GM15510 (cell line): ENCODE results near the gene HTT.

Experiments
- POLR2A ChIP-seq: IDR thresholded peaks from 3 replicates; pipeline ENCODE4 v1.6.1; 2011; ENCODE audit warnings: borderline replicate concordance; ENCODE audit not compliant: insufficient read length; ENCODE audit errors: extremely low read depth

Gene HTT

GRCh38 chr4:3070709-3071500 is 3.6 kb upstream of the HTT start:
- no peak for TF ChIP-seq POLR2A

- no peak for TF ChIP-seq POLR2A
Measured at GRCh38 chr4:3071811-3072210, 2.7 kb upstream of the HTT start.

DNA sequence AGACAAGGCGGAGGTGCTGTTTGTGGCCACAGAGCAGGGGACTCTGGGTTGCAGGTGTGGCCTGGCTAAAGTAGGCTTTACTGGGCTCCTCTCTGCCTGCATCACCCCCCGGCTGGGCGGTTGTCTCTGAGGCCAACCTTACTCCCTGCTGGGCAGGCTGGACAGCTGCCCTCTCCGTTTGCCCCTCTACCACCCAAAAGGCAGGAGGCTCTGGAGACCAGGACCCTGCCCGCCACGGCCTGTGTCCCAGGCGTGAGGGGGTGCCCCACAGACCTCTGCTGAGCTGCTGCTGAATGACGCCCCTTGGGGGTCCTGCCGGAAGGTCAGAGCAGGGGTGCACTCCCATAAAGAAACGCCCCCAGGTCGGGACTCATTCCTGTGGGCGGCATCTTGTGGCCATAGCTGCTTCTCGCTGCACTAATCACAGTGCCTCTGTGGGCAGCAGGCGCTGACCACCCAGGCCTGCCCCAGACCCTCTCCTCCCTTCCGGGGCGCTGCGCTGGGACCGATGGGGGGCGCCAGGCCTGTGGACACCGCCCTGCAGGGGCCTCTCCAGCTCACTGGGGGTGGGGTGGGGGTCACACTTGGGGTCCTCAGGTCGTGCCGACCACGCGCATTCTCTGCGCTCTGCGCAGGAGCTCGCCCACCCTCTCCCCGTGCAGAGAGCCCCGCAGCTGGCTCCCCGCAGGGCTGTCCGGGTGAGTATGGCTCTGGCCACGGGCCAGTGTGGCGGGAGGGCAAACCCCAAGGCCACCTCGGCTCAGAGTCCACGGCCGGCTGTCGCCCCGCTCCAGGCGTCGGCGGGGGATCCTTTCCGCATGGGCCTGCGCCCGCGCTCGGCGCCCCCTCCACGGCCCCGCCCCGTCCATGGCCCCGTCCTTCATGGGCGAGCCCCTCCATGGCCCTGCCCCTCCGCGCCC is 1.1 kb upstream of the HTT start:
- TF ChIP-seq POLR2A = peak; percentile 73

GRCh38 chr4:3074846-3075651 is 568 bp downstream of the HTT start:
- peak; percentile 57 for TF ChIP-seq POLR2A

DNA sequence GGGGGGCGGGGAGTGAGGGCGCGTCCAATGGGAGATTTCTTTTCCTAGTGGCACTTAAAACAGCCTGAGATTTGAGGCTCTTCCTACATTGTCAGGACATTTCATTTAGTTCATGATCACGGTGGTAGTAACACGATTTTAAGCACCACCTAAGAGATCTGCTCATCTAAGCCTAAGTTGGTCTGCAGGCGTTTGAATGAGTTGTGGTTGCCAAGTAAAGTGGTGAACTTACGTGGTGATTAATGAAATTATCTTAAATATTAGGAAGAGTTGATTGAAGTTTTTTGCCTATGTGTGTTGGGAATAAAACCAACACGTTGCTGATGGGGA is 1.1 kb downstream of the HTT start:
- no peak for TF ChIP-seq POLR2A

DNA sequence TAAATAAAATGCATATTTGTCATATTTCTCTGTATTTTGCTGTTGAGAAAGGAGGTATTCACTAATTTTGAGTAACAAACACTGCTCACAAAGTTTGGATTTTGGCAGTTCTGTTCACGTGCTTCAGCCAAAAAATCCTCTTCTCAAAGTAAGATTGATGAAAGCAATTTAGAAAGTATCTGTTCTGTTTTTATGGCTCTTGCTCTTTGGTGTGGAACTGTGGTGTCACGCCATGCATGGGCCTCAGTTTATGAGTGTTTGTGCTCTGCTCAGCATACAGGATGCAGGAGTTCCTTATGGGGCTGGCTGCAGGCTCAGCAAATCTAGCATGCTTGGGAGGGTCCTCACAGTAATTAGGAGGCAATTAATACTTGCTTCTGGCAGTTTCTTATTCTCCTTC is 3.3 kb downstream of the HTT start:
- peak; percentile 21 for TF ChIP-seq POLR2A

- peak; percentile 19 for TF ChIP-seq POLR2A
Measured at GRCh38 chr4:3079694-3080123, 5.2 kb downstream of the HTT start.

GRCh38 chr4:3082925-3083515 is 8.5 kb downstream of the HTT start:
- no peak for TF ChIP-seq POLR2A

DNA sequence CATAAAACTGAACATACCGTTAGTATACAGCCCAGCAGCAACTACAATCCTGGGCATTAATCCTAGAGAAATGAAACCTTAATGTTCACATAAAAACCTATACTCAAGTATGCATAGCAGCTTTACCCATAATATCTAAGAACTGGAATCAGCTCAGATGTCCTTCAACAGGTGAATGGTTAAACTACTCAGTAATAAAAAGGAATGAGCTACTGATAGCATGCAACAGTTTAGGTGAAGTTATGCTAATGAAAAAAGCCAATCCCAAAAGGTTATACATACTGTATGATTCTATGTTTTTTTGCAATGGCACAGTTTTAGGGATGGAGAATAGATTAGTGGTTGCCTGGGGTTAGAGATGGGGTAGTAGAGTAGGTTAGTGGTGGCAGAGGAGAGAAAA is 9.3 kb downstream of the HTT start:
- TF ChIP-seq POLR2A = no peak

GRCh38 chr4:3085948-3086670 is 11.6 kb downstream of the HTT start:
- TF ChIP-seq POLR2A = no peak

GRCh38 chr4:3087115-3087797 is 12.8 kb downstream of the HTT start:
- TF ChIP-seq POLR2A = no peak

- TF ChIP-seq POLR2A = no peak
Measured at GRCh38 chr4:3091464-3091863, 17.0 kb downstream of the HTT start.

DNA sequence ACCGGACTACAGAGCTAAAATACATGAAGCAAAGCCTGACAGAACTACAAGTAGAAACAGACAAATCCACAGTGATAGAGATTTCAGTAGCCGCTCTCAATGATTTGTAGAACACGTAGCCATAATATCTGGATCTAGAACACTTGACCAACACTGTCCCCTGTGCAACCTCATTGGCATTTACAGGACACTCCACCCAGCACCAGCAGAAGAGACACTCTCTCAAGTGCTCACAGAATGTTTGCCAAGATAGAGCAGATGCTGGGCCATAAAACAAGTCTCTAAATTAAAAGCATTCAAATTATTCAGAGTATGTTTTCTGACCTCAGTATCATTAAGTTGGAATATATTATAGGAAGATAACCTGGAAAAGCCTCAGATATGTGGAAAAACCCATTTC is 21.7 kb downstream of the HTT start:
- no peak for TF ChIP-seq POLR2A

DNA sequence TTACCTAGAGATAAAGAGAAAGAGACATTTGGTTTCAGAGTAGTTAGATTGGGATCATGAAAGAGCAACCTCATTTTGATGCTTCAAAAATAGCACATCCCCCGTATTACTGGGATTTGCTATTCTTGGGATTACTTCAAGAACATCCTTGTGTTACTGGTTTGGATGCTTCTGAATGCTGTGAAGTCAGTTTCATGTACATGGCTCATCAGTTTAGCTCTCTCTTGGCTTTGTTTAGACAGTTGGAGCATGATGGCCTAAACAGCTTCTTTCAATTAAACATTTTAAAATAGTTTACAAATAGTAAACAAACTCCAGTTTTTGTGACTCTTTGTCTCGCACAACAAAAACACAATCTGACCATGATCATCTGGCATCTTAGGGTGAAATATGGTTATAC is 23.9 kb downstream of the HTT start:
- no peak for TF ChIP-seq POLR2A
